Right lobe of liver (tissue), 6 donors: ENCODE data around the gene FCAMR. TPM values are rescaled to one million over a fixed set of nuclear protein-coding genes. Genes with fewer than 3 reads are reported as not detected.

Experiments
- ATAC-seq, 4 donors: fragments of 200-7000 bp; cut with Tn5 transposase; one replicate each; pipeline ENCODE4 v1.9.1; 2020; ENCODE audit warnings: mild to moderate bottlenecking in 4 of 4, moderate library complexity in 4 of 4
- DNase-seq, 3 donors: peaks; one replicate each; pipeline ENCODE4 v3.0.0-alpha.2; 2020
- H3K27ac ChIP-seq, 3 donors: fragments of 200-600 bp; one replicate each; pipeline ENCODE4 v1.8.0; 2022
- H3K27me3 ChIP-seq, 2 donors: fragments of 200-600 bp; one replicate each; pipeline ENCODE4 v1.8.0; 2022
- H3K36me3 ChIP-seq, 4 donors: fragments of 200-600 bp; sonication (generic) in 1 of 4; one replicate each; pipeline versions ENCODE4 v1.5.1 to v1.8.0; 2017 to 2022; ENCODE audit warnings: control low read depth in 1 of 4
- H3K4me1 ChIP-seq, 4 donors: fragments of 200-600 bp; sonication (generic) in 1 of 4; one replicate each; pipeline versions ENCODE4 v1.5.1 to v1.8.0; 2017 to 2022; ENCODE audit warnings: control low read depth in 1 of 4
- H3K4me3 ChIP-seq, 3 donors: fragments of 200-600 bp; one replicate each; pipeline ENCODE4 v1.8.0; 2022
- H3K9me3 ChIP-seq, 4 donors: fragments of 200-600 bp; sonication (generic) in 1 of 4; one replicate each; pipeline versions ENCODE4 v1.5.1 to v1.8.0; 2017 to 2022; ENCODE audit warnings: control low read depth in 1 of 4
- POLR2A ChIP-seq: fragments of 450-650 bp; IDR thresholded peaks from one replicate; pipeline ENCODE4 v1.6.1; 2017; ENCODE audit warnings: antibody characterized with exemption, mild to moderate bottlenecking
- WGBS: methylation state at CpG from one replicate; pipeline ENCODE4 v1.1.6; 2018; ENCODE audit warnings: low coverage, low lambda C conversion rate; ENCODE audit not compliant: insufficient coverage; ENCODE audit errors: missing lambda C conversion rate; 5-methylcytosine and 5-hydroxymethylcytosine counted together
- intact Hi-C, 2 donors: fragments of 100-400 bp; cut with DNase I; formaldehyde crosslinking; loops; one replicate each; pipeline versions ENCODE4 v1.11.2 to v1.14.1; 2022
- total RNA-seq, 6 experiments: library from RNA; depleted of rRNA in 2 of 6; stranded (reverse); fragments of >200 nt in 2 of 6; fragmentation: NEBNext Ultra II Directional in 3 of 6; extraction: Animal tissue kit (Norgen Biotek cat#: 25700) in 3 of 6; gene quantifications; one replicate each; pipeline versions ENCODE4 v1.1.0 to v1.2.4, GENCODE V29; 2016 to 2023
- TF ChIP-seq, protein P1 (sequence below), 4 donors: fragments of 200-600 bp in 3 of 4; fragments of 450-650 bp in 1 of 4; IDR thresholded peaks; one replicate each; pipeline versions ENCODE4 v1.5.1 to v1.8.0; 2016 to 2022; ENCODE audit warnings: antibody characterized with exemption in 4 of 4, mild to moderate bottlenecking in 2 of 4
- donor health status: DM: no; HTN: yes; CAD: no.
- donor health status: DM: no; HTN: no; CAD: no.
- donor health status: DM: no; HTN: no; CAD: no.
- donor health status: DM: no; HTN: yes; CAD: no.
- donor health status: DM: no; HTN: yes; CAD: no.

Gene FCAMR
- total RNA-seq, 6 experiments from 2014 or later, result 0.44 to 31.1 (median 2.2) TPM

DNA sequence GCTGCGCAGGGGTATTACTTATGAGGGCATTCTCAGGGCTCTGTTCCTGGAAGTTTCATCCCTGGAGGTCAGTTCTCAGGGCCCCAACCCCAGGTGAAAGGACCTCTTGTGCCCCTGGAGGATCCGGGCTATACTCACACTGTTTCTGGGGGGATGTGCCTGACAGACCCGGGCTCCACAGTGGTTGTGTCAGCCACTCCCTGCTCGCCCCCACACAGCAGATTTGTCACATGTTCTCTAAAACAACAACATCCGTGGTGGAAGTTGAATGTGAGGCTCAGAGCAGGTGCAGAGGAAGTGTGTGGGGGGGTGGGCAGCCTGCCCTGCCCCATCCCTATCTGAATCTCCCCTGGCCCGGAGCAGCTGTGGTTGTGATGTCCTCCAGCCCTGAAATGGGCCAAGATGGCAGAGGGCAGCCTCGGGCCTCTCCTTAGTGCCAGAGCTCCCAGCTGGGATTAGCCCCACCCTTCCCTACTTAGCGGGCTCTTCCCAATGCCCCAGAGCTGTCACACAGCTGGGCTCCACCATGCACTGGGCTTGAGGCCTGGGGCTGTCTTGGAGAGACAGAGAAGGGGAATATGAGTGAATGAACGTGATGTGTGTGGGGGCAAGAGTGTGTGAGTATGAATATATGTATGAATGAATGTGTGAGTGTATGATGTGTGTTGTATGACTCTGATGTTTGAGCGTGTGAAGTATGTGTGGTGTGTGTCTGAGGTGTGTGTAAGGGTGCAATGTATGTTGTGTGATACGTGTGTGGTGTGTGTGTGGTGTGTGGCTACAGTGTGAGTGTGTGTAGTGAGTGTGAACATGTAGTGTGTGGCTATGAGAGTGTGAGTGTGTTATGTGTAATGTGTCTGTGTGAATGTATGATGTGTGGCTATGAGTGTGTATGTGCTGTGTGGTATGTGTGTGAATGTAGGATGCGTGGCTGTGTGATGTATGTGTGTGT, 47.0 kb downstream of the FCAMR start:
- ATAC-seq, result peak; percentile 25 to 47 (median 32)
- peak in 1 of 3 donors; percentile 41 for DNase-seq
- Histone ChIP-seq H3K9me3 (no peaks in the 10 kb centered on the region), H3K27ac (peak overlapping the region; percentile 49 to 67 (median 65)), H3K4me3 (no peak overlapping the region), H3K4me1 (peaks cover 0 to 18% (median 0%) of the 10 kb centered on the region in 4 donors), H3K27me3 (no peaks in the 10 kb centered on the region), H3K36me3 (no peaks in the 10 kb centered on the region)
- WGBS, result 59% methylated on average over 8 of the region's 12 CpGs
- no peak for TF ChIP-seq POLR2A
- intact Hi-C loops, result no loop called here

DNA sequence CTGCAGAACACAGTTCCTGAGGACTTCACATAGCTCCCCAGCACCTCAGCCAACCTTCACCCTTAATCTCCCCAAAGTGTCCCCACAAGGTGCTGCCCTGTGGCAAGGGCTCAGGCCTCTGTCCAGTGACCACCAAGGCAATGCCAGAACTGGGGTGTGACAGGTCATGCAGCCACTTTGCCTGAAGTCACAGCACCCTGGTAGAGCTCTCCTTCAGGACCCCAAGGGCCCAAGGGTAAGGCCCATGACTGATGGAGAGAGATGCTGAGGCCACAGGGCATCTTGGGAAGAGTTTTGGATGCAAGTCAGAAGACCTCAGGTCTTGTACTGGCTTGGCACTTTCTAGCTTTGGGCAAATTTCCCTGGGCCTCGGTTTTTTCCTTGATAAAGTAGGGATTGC, 47.7 kb downstream of the FCAMR start:
- ATAC-seq (no peak), DNase-seq (no peak)
- no peaks in the 10 kb centered on the region for H3K36me3 ChIP-seq
- peaks cover 0 to 18% (median 0%) of the 10 kb centered on the region in 4 donors for H3K4me1 ChIP-seq
- no peaks in the 10 kb centered on the region for H3K9me3 ChIP-seq
- TF ChIP-seq, protein P1, sequence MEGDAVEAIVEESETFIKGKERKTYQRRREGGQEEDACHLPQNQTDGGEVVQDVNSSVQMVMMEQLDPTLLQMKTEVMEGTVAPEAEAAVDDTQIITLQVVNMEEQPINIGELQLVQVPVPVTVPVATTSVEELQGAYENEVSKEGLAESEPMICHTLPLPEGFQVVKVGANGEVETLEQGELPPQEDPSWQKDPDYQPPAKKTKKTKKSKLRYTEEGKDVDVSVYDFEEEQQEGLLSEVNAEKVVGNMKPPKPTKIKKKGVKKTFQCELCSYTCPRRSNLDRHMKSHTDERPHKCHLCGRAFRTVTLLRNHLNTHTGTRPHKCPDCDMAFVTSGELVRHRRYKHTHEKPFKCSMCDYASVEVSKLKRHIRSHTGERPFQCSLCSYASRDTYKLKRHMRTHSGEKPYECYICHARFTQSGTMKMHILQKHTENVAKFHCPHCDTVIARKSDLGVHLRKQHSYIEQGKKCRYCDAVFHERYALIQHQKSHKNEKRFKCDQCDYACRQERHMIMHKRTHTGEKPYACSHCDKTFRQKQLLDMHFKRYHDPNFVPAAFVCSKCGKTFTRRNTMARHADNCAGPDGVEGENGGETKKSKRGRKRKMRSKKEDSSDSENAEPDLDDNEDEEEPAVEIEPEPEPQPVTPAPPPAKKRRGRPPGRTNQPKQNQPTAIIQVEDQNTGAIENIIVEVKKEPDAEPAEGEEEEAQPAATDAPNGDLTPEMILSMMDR (IDR thresholded peaks at IDR 0.05), result no peak
- TF ChIP-seq POLR2A, result no peak
- no peak overlapping the region for H3K4me3 ChIP-seq
- intact Hi-C loops, result no loop called here
- H3K27ac ChIP-seq, result peak overlapping the region; percentile 49 to 67 (median 65)
- WGBS, result 38% methylated on average over 1 of the region's 1 CpG
- no peaks in the 10 kb centered on the region for H3K27me3 ChIP-seq

DNA sequence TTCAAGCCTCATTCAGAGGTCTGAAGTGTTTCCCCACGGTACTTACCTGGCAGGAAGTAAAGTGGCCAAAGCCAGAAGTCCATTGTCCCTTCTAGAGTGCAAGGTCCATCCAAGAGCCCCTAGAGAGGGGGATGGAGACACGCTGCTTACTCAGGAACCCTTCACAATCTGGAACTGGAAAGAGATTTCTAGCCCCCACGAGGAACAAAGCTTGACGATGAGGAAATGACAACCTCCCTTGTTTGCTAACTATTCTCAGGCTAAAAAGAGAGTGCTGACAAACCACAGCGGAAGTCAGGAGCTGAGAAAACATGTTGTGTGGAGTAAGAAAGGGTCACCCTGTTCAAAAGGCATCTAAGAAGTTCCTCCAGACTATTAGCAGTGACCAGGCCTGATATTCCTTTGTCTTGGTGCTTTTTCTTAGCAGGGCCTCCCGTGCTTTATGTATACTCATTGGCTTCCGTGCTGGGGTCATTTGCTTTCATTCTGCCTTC, 48.4 kb downstream of the FCAMR start, which contains the start of gene FCMR:
Gene FCMR (minus strand): TSS at position 170 of the 494 bp plus-strand sequence. CDS start 87 bp downstream, at position 83.
- Histone ChIP-seq H3K27me3 (no peaks in the 10 kb centered on the region), H3K9me3 (no peaks in the 10 kb centered on the region), H3K4me1 (peaks cover 0 to 18% (median 0%) of the 10 kb centered on the region in 4 donors), H3K36me3 (no peaks in the 10 kb centered on the region), H3K27ac (peak within 1 kb of the TSS; percentile 49 to 67 (median 65)), H3K4me3 (no peak within 1 kb of the TSS)
- WGBS, result 17% methylated on average over 6 of the region's 7 CpGs
- ATAC-seq, result peak; percentile 59 to 63 (median 61)
- no peak for TF ChIP-seq POLR2A
- TF ChIP-seq, protein P1 (IDR thresholded peaks at IDR 0.05), result no peak
- intact Hi-C loops, result no loop called here
- no peak for DNase-seq

DNA sequence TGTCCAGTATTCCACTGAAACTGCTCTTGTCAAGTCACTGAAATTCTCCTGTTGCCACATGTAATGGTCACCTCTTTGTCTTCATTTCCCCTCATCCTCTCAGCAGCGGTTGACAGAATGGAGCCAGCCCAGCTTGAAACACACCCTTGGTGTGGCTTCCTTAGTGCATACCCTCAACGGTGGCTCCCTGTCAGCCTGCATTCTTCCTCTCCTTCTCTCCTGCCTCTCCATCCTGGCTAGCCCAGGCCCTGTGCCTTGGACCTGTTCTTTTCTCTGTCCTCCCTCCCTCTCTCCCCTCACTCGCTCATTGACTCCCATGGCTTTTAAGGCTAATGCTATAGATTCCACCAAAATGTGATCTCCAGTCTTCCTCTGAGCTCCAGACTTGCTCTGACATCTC, 52.2 kb downstream of the FCAMR start:
- ATAC-seq, result no peak
- Histone ChIP-seq H3K4me3 (no peak overlapping the region), H3K27ac (no peak overlapping the region), H3K9me3 (no peaks in the 10 kb centered on the region), H3K4me1 (peaks cover 0 to 6% (median 0%) of the 10 kb centered on the region in 4 donors), H3K27me3 (no peaks in the 10 kb centered on the region), H3K36me3 (no peaks in the 10 kb centered on the region)
- TF ChIP-seq, protein P1 (IDR thresholded peaks at IDR 0.05), result no peak
- TF ChIP-seq POLR2A, result no peak
- no peak for DNase-seq
- 71% methylated on average over 3 of the region's 3 CpGs for WGBS
- intact Hi-C loops, result loop anchor here (10.0 kb wide), 4 partner anchors 53 to 443 kb away; partner anchors contain the start of genes DYRK3 (in 1 of the 2), IKBKE (in 1 of the 2) and IL20 (in 1 of the 2)
